Left colon (tissue), 2 donors: ENCODE measurements around the gene ASCL2. TPM values are rescaled to one million over a fixed set of nuclear protein-coding genes. Genes with fewer than 3 reads are reported as not detected.

Source experiments
- ATAC-seq: fragments of 200-7000 bp; cut with Tn5 transposase; one replicate; pipeline ENCODE4 v1.9.1; 2020; ENCODE audit warnings: mild to moderate bottlenecking, moderate library complexity
- DNase-seq, 2 donors: peaks; one replicate each; pipeline ENCODE4 v3.0.0-alpha.2; 2020
- intact Hi-C, 2 donors: fragments of 100-400 bp; cut with DNase I in 1 of 2; cut with micrococcal nuclease in 1 of 2; formaldehyde crosslinking; loops; one replicate each; pipeline versions ENCODE4 v1.11.2 to v1.14.0; 2022; cut with DNase I, micrococcal nuclease
- total RNA-seq, 2 donors: library from RNA; stranded (reverse); fragmentation: NEBNext Ultra II Directional; extraction: Animal tissue kit (Norgen Biotek cat#: 25700); gene quantifications; one replicate each; pipeline ENCODE4 v1.2.1, GENCODE V29; 2021
- donor health status: DM: no; HTN: no; CAD: no.
- donor health status: DM: yes; HTN: yes; CAD: no.

The ASCL2 gene
- total RNA-seq, 2 donors from 2014 or later = 6.3 to 10.4 TPM

DNA sequence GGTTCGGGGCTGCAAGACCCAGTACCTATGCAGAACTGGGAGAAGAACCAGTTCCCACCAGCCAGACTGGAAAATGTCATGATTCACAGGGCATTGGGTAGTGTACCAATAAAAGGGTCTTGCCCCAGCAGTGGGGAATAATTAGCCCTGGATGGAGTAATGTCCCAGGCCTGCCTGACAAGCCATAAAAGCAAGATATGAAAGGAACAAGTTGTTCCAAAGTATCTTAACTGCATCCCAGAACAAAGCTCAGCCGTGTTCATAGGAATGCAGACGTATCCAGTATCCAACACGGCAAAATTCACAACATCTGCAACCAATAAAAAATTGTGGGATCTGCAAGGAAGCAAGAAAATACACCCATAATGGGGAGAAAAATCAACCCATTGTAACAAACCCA lies 47.9 kb downstream of the ASCL2 start:
- intact Hi-C loops = no loop called here
- DNase-seq (peak in 1 of 2 donors; percentile 47), ATAC-seq (peak; percentile 73)

DNA sequence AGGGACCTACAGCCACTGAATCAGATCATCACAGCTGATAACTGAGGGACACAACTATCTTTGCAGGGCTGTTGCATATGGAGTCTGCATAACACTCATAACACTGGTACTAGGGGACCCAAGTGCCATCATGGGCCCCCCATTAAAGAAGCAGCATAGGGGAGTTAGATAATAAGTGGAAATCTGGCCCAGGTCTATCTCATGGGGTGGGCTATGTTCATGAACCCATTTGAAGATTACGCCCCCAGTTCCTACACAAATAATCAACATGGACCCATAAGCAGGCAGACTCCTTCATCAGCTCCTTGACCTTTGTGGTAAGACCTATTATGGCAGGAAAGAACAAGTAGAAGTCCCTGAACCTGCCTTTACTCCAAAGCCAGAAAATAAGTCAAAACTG lies 48.8 kb downstream of the ASCL2 start:
- intact Hi-C loops = no loop called here
- ATAC-seq = no peak

DNA sequence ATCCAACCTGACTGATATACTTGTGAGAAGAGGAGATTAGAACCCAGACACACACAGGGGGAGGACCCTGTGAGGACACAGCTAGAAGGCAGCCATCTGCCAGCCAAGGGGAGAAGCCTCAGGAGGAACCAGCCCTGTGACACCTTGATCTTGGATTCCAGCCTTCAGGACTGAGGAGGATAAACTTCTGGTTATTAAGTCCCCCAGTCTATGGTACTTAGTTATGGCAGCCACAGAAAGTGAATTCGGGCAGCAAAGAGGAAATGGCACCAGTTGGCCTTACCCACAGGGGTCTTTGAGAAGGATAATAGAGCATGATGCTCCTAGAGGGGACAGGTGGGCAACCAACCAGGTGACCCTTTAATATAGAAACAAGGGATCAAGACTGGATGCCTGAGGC lies 49.4 kb downstream of the ASCL2 start:
- DNase-seq (no peak), ATAC-seq (no peak)
- intact Hi-C loops = no loop called here

More for the DNA sequence above, 48.8 kb downstream of the ASCL2 start:
- DNase-seq = no peak

GRCh38 chr11:2220173-2220771 lies 50.1 kb downstream of the ASCL2 start:
- ATAC-seq (no peak), DNase-seq (no peak)
- intact Hi-C loops = no loop called here

- intact Hi-C loops = no loop called here
- no peak for ATAC-seq
- DNase-seq = peak in 1 of 2 donors; percentile 25
Observed at GRCh38 chr11:2219318-2220017, 50.9 kb downstream of the ASCL2 start.

Other genes starting within 250 kb of the ASCL2 start
- gene IGF2, start 131.2 kb downstream of the ASCL2 start, total RNA-seq = 10 to 100 TPM in 1 of 2 donors, 1 to 10 TPM in 1; 7.3 to 10.8 TPM
- 1 to 10 TPM in 1 of 2 donors, not detected in 1; 1.3 TPM for gene INS, start 109.4 kb downstream of the ASCL2 start, total RNA-seq
- gene TH, start 98.8 kb downstream of the ASCL2 start, total RNA-seq = not detected
- gene C11orf21, start 31.3 kb upstream of the ASCL2 start, total RNA-seq = under 1 TPM; 0.15 to 0.78 TPM
- 1 to 10 TPM in 1 of 2 donors, not detected in 1; 1.3 TPM for gene TSPAN32, start 31.4 kb upstream of the ASCL2 start, total RNA-seq
- 100 to 1,000 TPM; 111 to 217 TPM for gene CD81, start 106.7 kb upstream of the ASCL2 start, total RNA-seq
- gene TSSC4, start 130.2 kb upstream of the ASCL2 start, total RNA-seq = 10 to 100 TPM; 39.9 to 40.4 TPM
- 1 to 10 TPM; 2.0 to 3.8 TPM for gene TRPM5, start 173.9 kb upstream of the ASCL2 start, total RNA-seq
- 10 to 100 TPM; 42.8 to 56.8 TPM for gene KCNQ1, start 174.4 kb upstream of the ASCL2 start, total RNA-seq